ENCODE results near the gene LIPM.

- TF ChIP-seq, protein P1, sequence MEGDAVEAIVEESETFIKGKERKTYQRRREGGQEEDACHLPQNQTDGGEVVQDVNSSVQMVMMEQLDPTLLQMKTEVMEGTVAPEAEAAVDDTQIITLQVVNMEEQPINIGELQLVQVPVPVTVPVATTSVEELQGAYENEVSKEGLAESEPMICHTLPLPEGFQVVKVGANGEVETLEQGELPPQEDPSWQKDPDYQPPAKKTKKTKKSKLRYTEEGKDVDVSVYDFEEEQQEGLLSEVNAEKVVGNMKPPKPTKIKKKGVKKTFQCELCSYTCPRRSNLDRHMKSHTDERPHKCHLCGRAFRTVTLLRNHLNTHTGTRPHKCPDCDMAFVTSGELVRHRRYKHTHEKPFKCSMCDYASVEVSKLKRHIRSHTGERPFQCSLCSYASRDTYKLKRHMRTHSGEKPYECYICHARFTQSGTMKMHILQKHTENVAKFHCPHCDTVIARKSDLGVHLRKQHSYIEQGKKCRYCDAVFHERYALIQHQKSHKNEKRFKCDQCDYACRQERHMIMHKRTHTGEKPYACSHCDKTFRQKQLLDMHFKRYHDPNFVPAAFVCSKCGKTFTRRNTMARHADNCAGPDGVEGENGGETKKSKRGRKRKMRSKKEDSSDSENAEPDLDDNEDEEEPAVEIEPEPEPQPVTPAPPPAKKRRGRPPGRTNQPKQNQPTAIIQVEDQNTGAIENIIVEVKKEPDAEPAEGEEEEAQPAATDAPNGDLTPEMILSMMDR (IDR thresholded peaks at IDR 0.05; ENCODE audit: borderline replicate concordance, extremely low read depth, low read length, poor library complexity, severe bottlenecking), result no peak
- no peak for TF ChIP-seq EZH2 (IDR thresholded peaks at IDR 0.05; ENCODE audit: borderline replicate concordance, low read depth, low read length, severe bottlenecking)
Observed at GRCh38 chr10:88857831-88858230, 55.3 kb downstream of the LIPM start.
